G401 (cell line): ENCODE results near the gene CACNA1C. TPM values are rescaled to one million over a fixed set of nuclear protein-coding genes. Genes with fewer than 3 reads are reported as not detected.

ENCODE experiments used
- DNase-seq: peaks from one replicate; pipeline ENCODE4 v3.0.0-alpha.2; 2015; ENCODE audit warnings: low spot score
- in situ Hi-C: cut with HindIII; loops from 2 replicates; pipeline ENCODE4 v1.10.0; 2016; ENCODE audit warnings: low sequenced_read_pairs, mixed read lengths
- total RNA-seq: library from RNA; depleted of rRNA; stranded (reverse); fragments of >200 nt; shearing (Covaris generic); gene quantifications from 2 replicates; pipeline ENCODE4 v1.2.3, GENCODE V29; 2014

The CACNA1C gene
- total RNA-seq, 1 experiment from 2014 or later, result 2.8 TPM

DNA sequence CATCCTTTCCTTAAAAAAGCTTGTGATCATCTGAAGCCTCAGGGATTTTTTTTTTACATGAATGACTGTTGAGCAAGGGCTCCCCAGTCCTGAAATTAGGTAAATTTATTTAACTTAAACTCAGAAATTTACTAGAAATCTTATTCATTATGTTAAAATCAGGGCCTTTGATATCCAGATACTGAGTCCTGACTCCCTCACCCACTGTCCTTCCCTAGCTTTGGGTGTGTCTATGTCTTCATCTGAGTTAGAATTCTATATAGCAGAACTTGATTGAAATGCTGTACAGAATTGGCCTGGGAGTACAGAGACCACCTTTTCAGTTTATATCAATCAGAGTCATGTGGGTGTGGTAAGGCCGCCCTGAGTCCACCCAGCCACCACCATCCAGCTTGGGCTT is 260.0 kb downstream of the CACNA1C start:
- in situ Hi-C loops, result no loop called here
- no peak for DNase-seq

DNA sequence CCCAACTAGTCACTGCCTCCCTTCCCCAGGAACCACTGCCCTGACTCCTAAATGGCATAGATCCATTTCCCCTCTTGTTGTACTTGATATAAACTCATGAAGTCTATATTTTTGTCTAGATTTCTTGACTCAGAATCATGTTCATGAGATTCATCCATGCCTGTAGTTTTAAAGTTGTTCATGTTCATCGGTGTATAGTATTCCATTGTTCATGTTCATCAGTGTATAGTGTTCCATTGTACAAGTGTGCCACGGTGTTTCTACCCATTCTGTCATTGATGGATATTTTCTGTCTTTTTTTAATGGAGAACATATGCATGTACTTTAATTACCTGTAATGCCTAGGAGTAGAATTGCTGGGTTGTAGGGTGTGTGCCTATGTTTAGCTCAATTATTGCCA is 261.7 kb downstream of the CACNA1C start:
- in situ Hi-C loops, result no loop called here
- DNase-seq, result no peak

DNA sequence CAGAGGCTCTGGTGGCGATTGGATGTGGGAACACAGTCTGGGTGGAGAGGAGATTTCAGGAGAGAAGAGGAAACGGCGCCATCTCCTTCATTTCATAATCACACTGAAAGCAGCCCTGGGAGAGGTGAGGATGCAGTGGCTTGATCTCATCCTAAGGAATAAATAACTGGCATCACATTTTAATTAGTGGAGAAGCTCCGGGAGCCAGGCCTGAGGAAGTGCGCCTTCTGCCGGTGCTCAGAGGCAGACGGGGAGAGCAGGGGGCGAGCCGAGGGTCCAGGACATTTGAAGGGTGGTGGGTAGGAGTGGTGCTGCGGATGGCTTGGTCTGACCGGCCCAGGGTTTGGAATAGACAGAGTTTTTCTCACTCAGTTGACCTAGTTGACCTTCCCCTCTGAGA is 265.0 kb downstream of the CACNA1C start:
- in situ Hi-C loops, result no loop called here
- DNase-seq, result no peak

- DNase-seq, result no peak
- in situ Hi-C loops, result no loop called here
These were observed 265.5 kb downstream of the CACNA1C start for GRCh38 chr12:2318286-2318685.

- in situ Hi-C loops, result no loop called here
- no peak for DNase-seq
These were observed 266.3 kb downstream of the CACNA1C start for GRCh38 chr12:2319136-2319535.

GRCh38 chr12:2319737-2320506 is 267.1 kb downstream of the CACNA1C start:
- in situ Hi-C loops, result no loop called here
- DNase-seq, result no peak

DNA sequence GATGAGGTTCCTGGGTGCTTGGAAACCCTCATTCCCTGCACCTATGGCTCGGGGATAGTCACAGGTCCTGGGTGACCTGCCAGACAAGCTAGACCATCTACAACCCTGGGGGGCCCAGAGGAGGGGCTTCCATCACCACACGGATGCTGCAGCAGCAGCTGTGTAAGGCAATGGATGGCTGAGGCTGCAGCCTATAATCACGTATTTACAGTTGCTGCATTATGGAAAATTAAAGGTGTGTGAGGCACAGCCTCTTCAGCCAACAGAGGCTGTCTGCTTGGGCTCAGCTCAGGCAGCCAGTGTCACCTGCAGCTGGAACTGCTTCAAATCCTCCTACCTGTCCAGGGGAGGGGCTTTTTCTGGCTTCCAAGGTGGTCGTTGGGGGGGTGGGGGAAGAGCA is 268.1 kb downstream of the CACNA1C start:
- in situ Hi-C loops, result no loop called here
- DNase-seq, result no peak

GRCh38 chr12:2322554-2323120 is 269.9 kb downstream of the CACNA1C start:
- no peak for DNase-seq
- in situ Hi-C loops, result no loop called here

DNA sequence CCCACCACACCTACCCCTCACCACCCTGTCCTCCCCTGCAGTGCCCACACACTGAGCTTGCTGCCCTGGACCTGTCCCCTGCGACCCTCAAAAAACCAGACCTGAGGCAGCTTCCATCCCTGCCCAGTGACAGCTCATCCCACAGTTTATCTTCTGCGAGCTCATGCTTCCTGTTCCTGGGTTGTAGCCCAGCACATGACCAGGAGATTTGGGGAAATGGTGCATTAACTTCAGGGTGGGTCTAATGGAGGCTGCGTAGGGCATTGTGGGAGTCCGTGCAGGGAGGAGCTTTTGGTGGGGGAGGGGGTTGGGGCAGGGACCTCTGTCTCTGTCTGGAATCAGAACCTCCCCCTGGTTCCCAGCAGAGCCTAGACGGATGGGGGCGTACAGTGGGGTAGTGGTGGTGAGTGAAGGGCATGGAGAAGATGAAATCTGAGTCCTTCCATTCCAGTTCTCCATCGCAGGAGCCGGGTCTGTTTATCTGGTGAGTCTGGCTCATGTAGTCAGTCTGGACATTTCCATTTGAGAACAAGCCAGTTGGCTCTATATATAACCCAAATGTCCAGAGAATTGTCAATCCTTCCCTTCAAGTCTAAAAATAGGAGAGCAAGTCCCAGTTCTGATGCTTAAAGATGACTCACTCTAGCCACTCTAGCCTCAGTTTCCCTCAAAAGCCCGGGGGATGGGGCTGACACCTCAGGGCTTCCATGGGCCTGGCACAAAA is 270.9 kb downstream of the CACNA1C start:
- in situ Hi-C loops, result no loop called here
- DNase-seq, result peak; percentile 82

DNA sequence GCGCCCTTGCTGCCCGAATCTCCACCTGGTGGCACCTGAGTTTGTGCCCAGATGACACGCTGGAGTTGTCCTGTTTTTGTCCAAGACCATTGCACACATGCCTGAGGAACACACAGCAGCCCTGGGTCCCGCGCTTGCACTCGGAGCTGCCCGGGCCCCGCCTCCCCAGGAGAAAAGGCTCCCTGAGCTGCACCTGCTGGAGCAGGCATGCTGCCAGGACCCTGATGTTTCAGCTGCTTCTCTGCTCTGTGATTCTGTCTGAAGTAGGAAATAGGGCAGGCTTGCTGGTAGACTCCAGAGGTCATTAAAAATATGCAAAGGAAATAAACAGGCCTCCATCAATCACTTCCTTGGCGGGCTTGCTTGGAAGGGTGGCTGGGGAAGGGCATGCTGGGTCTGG is 271.6 kb downstream of the CACNA1C start:
- in situ Hi-C loops, result no loop called here

GRCh38 chr12:2325519-2325918 is 272.7 kb downstream of the CACNA1C start:
- no peak for DNase-seq
- in situ Hi-C loops, result no loop called here

More for the DNA sequence above, 271.6 kb downstream of the CACNA1C start:
- peak; percentile 67 for DNase-seq

- in situ Hi-C loops, result no loop called here
- DNase-seq, result no peak
These were observed 273.7 kb downstream of the CACNA1C start for GRCh38 chr12:2326470-2326869.

- in situ Hi-C loops, result no loop called here
- DNase-seq, result no peak
These were observed 275.9 kb downstream of the CACNA1C start for GRCh38 chr12:2328661-2329060.

- in situ Hi-C loops, result no loop called here
- DNase-seq, result no peak
These were observed 276.9 kb downstream of the CACNA1C start for GRCh38 chr12:2329661-2330210.

GRCh38 chr12:2332236-2332635 is 279.4 kb downstream of the CACNA1C start:
- no peak for DNase-seq
- in situ Hi-C loops, result no loop called here

- in situ Hi-C loops, result no loop called here
- no peak for DNase-seq
These were observed 280.2 kb downstream of the CACNA1C start for GRCh38 chr12:2332947-2333346.

GRCh38 chr12:2333491-2334195 is 280.9 kb downstream of the CACNA1C start:
- in situ Hi-C loops, result no loop called here
- DNase-seq, result no peak

GRCh38 chr12:2334271-2334670 is 281.5 kb downstream of the CACNA1C start:
- no peak for DNase-seq
- in situ Hi-C loops, result no loop called here

- DNase-seq, result no peak
- in situ Hi-C loops, result no loop called here
These were observed 281.9 kb downstream of the CACNA1C start for GRCh38 chr12:2334689-2335088.

DNA sequence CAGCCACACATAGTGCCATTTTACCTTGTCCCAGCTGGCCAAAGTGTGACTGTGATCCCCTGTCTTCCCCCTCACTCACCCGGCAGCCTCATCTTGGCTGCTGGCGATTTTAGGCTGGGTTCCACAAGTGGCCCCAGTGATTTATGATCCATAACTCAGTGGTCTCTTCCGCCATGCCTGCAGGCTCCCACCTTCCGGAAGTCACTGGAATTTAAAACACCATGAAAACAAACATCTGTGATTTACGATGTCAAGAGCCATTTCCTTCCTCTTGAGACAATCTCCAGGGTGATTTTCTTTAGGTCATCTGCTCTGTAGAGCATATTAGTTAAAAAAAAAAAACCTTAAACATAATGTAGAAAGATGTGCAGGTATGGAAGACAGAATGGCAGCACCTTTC is 282.3 kb downstream of the CACNA1C start:
- in situ Hi-C loops, result no loop called here
- DNase-seq, result no peak
